Fibroblast of skin of back (primary cell): ENCODE measurements around the gene RBBP4. TPM values are rescaled to one million over a fixed set of nuclear protein-coding genes. Genes with fewer than 3 reads are reported as not detected.
A peak's percentile ranks its signal among the peaks of the same experiment; 100 is the strongest.
"Not testable (repeated sequence)": the region's sequence is repeated elsewhere in the genome, so short reads cannot be mapped to it uniquely, and the experiment has no call there.

ENCODE experiments used
- DNase-seq: peaks from one replicate; pipeline ENCODE4 v3.0.0-alpha.2; 2013
- polyA plus RNA-seq, 2 experiments: library from polyadenylated mRNA; unstranded; fragments of 120-200 nt; gene quantifications; one replicate each; pipeline ENCODE4 v1.2.1, GENCODE V29; 2013; ENCODE audit not compliant: insufficient read length in 2 of 2

Gene RBBP4
- 101 TPM for polyA plus RNA-seq (2013, experiment 1 of 2; ENCODE audit: insufficient read length)
- polyA plus RNA-seq (2013, experiment 2 of 2; ENCODE audit: insufficient read length), result 90.4 TPM

GRCh38 chr1:32650752-32651460 lies at the start of gene RBBP4:
Gene RBBP4 (plus strand): TSS chr1:32651208. CDS start chr1:32651307, 99 bp downstream.
- peak; percentile 97 for DNase-seq

- DNase-seq, result no peak
Observed at GRCh38 chr1:32605711-32606424, 45.1 kb upstream of the RBBP4 start.

GRCh38 chr1:32606565-32607371 lies 44.2 kb upstream of the RBBP4 start:
- DNase-seq, result no peak

GRCh38 chr1:32609180-32609579 lies 41.8 kb upstream of the RBBP4 start:
- no peak for DNase-seq

- no peak for DNase-seq
Observed at GRCh38 chr1:32611859-32612188, 39.2 kb upstream of the RBBP4 start.

- DNase-seq, result peak; percentile 78
Observed at GRCh38 chr1:32612189-32612881, 38.7 kb upstream of the RBBP4 start.

GRCh38 chr1:32613472-32613871 lies 37.5 kb upstream of the RBBP4 start:
- no peak for DNase-seq

- peak; percentile 8 for DNase-seq
Observed at GRCh38 chr1:32618673-32619221, 32.3 kb upstream of the RBBP4 start.

GRCh38 chr1:32619701-32620485 lies 31.1 kb upstream of the RBBP4 start:
- DNase-seq, result no peak

- DNase-seq, result no peak
Observed at GRCh38 chr1:32622205-32622604, 28.8 kb upstream of the RBBP4 start.

- no peak for DNase-seq
Observed at GRCh38 chr1:32622806-32623681, 28.0 kb upstream of the RBBP4 start.

GRCh38 chr1:32623775-32624174 lies 27.2 kb upstream of the RBBP4 start:
- no peak for DNase-seq

GRCh38 chr1:32626176-32626575 lies 24.8 kb upstream of the RBBP4 start:
- DNase-seq, result no peak

GRCh38 chr1:32627596-32628162 lies 23.3 kb upstream of the RBBP4 start:
- no peak for DNase-seq

- not testable (repeated sequence) for DNase-seq
Observed at GRCh38 chr1:32630173-32630572, 20.8 kb upstream of the RBBP4 start.

GRCh38 chr1:32632829-32633228 lies 18.2 kb upstream of the RBBP4 start:
- no peak for DNase-seq

GRCh38 chr1:32635508-32636277 lies 15.3 kb upstream of the RBBP4 start:
- no peak for DNase-seq

GRCh38 chr1:32636914-32637645 lies 13.9 kb upstream of the RBBP4 start:
- DNase-seq, result no peak
